GM21390 (cell line): ENCODE measurements around the gene CSHL1.
"Not testable (repeated sequence)": the region's sequence is repeated elsewhere in the genome, so short reads cannot be mapped to it uniquely, and the experiment has no call there.

Experiments
- ATAC-seq: cut with Tn5 transposase; IDR thresholded peaks from one replicate; pipeline ENCODE4 v1.9.1; 2021; ENCODE audit not compliant: unreplicated experiment

CSHL1 gene

GRCh38 chr17:63941162-63941561 lies 30.1 kb upstream of the CSHL1 start:
- no peak for ATAC-seq

GRCh38 chr17:63940584-63940983 lies 29.5 kb upstream of the CSHL1 start:
- no peak for ATAC-seq

- ATAC-seq, result no peak
Observed at GRCh38 chr17:63939884-63940283, 28.8 kb upstream of the CSHL1 start.

GRCh38 chr17:63939401-63939800 lies 28.3 kb upstream of the CSHL1 start:
- no peak for ATAC-seq

GRCh38 chr17:63937920-63938319 lies 26.9 kb upstream of the CSHL1 start:
- ATAC-seq, result no peak

GRCh38 chr17:63937319-63937718 lies 26.3 kb upstream of the CSHL1 start:
- no peak for ATAC-seq

GRCh38 chr17:63934183-63935112 lies 23.4 kb upstream of the CSHL1 start:
- no peak for ATAC-seq

GRCh38 chr17:63933598-63933997 lies 22.5 kb upstream of the CSHL1 start:
- no peak for ATAC-seq

GRCh38 chr17:63932721-63933120 lies 21.7 kb upstream of the CSHL1 start:
- peak; percentile 5 for ATAC-seq

GRCh38 chr17:63931981-63932561 lies 21.0 kb upstream of the CSHL1 start, which contains the start of gene CD79B:
Gene CD79B (minus strand): TSS chr17:63932331. CDS start chr17:63932261, 70 bp downstream.
- peak; percentile 74 for ATAC-seq

GRCh38 chr17:63930951-63931575 lies 20.0 kb upstream of the CSHL1 start:
- peak; percentile 46 for ATAC-seq

GRCh38 chr17:63929860-63930766 lies 19.1 kb upstream of the CSHL1 start:
- ATAC-seq, result no peak

- ATAC-seq, result no peak
Observed at GRCh38 chr17:63928966-63929695, 18.1 kb upstream of the CSHL1 start.

GRCh38 chr17:63928172-63928666 lies 17.2 kb upstream of the CSHL1 start:
- ATAC-seq, result no peak

GRCh38 chr17:63927464-63928171 lies 16.6 kb upstream of the CSHL1 start:
- no peak for ATAC-seq

GRCh38 chr17:63926164-63926563 lies 15.1 kb upstream of the CSHL1 start:
- ATAC-seq, result no peak

- no peak for ATAC-seq
Observed at GRCh38 chr17:63925615-63926014, 14.6 kb upstream of the CSHL1 start.

GRCh38 chr17:63922402-63922801 lies 11.3 kb upstream of the CSHL1 start:
- ATAC-seq, result peak; percentile 48

GRCh38 chr17:63920779-63921178 lies 9.7 kb upstream of the CSHL1 start:
- not testable (repeated sequence) for ATAC-seq
